GM03348 (cell line): ENCODE results near the gene WIPI1.
"Not testable (repeated sequence)": the region's sequence is repeated elsewhere in the genome, so short reads cannot be mapped to it uniquely, and the experiment has no call there.

Source experiments
- DNase-seq: peaks from one replicate; pipeline ENCODE4 v3.0.0; 2012; ENCODE audit warnings: low spot score

The WIPI1 gene

DNA sequence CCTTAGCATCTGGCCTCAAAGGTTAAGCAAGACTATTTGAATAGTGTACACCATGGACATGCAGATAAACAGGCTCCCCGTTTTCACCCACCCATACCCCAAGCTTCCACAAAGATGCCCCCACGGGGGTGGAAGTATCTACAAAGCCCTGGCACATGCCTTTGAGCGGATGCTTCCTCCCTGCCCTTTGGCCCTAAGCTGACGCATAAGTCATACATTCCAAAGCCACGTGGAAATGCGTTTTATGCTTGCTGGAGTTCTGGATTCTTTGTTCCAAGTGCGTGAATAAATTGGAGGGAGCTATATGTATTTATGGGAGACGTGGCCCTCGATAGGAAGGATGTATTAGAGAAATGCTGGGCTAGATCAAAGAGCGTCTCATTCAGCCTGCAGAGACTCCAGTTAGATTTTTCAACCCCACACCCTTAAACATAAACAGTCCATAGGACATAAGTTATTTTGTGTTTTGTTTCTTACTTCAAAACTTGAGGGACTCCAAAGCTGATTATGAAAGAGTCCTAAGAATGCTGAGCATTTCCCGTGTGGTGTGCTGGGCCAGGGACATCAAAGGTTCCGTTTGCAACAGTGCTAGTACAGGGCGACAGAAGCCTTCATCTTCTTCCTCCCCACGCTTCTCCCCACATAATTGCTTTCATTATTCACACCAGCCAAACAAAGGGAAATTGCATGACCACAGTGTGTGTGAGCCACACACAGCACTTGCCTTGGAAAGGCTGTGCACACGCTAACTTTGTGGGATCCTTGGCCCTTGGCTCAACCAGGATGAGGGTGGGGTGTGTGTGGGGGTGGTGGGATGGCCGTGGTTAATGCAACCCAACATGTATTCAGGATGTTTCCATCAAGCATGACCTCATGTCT, 73.6 kb downstream of the WIPI1 start:
- DNase-seq: peak; percentile 73

DNA sequence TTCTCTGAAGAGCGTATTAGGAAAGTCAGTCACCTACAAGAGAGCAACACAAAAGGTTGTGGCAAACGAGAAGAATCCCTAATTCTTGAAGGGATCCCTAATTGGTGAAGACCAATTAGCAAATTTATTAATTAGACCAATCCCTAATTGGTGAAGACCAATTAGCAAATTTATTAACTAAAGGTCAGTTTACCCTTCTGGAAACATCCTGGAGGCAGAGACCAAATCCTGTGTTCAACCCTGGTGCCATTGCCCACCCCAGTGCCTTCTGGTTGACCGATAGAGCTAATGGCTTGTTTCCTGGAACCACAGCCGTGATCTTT, 74.2 kb downstream of the WIPI1 start:
- no peak for DNase-seq

DNA sequence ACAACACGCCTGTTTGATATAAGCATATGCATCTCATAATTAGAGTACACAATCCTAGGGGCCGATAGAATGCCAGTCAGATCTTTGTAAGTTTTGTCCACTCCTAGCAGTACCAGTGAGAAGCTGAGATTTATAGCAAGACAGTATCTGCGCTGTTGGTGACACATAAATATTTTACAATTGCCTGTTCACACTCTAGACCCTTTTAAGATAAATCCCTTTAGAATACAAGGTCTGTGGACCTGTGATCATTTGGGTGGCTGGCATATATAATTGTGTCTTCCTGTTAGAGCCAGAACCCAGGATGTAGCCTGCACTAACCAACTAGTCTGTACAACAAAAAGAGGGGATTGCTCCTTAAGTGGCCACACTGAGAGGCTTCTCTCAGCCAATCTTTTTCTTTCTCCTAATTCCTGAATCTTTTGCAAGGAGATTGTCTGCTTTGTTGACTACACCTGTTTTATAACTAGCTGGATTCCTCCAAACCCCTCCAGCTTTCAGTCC, 74.7 kb downstream of the WIPI1 start:
- no peak for DNase-seq

- no peak for DNase-seq
These were observed 76.0 kb downstream of the WIPI1 start for GRCh38 chr17:68381076-68381900.

DNA sequence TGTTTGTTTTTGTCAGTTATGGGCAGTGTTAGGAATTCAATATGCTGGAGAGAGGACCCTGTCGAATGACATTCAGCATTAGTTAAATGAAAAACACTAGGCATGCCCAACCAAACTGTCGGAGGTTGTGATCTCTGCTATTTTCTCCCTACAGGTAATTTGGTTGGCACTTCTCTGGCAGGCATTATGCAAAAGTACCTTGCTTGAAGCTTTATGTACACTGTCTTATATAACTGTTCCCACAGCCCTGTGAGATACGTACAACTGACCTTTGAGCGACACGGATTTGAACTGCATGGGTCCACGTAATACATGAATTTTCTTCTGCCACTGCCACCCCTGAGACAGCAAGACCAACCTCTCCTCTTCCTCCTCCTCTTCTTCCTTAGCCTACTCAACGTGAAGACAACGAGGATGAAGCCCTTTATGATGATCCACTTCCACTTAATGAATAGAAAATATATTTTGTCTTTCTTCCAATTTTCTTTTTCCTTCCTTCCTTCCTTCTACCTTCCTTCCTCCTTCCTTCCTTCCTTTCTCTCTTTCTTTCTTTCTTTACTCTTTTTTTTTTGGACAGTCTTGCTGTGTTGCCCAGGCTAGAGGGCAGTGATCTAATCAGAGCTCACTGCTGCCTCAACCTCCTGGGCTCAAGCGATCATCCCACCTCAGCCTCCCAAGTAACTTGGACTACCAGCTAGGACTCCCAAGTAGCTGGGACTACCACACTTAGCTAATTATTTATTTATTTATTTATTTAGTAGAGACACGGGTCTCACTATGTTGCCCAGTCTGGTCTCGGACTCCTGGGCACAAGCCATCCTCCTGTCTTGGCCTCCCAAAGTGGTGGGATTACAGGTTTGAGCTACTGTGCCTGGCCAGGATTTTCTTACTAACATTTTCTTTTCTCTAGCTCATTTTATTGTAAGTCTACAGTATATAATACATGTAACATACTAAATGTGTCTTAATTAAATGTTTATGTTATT, 77.3 kb downstream of the WIPI1 start:
- no peak for DNase-seq

GRCh38 chr17:68379177-68379510, 78.2 kb downstream of the WIPI1 start:
- DNase-seq: no peak

DNA sequence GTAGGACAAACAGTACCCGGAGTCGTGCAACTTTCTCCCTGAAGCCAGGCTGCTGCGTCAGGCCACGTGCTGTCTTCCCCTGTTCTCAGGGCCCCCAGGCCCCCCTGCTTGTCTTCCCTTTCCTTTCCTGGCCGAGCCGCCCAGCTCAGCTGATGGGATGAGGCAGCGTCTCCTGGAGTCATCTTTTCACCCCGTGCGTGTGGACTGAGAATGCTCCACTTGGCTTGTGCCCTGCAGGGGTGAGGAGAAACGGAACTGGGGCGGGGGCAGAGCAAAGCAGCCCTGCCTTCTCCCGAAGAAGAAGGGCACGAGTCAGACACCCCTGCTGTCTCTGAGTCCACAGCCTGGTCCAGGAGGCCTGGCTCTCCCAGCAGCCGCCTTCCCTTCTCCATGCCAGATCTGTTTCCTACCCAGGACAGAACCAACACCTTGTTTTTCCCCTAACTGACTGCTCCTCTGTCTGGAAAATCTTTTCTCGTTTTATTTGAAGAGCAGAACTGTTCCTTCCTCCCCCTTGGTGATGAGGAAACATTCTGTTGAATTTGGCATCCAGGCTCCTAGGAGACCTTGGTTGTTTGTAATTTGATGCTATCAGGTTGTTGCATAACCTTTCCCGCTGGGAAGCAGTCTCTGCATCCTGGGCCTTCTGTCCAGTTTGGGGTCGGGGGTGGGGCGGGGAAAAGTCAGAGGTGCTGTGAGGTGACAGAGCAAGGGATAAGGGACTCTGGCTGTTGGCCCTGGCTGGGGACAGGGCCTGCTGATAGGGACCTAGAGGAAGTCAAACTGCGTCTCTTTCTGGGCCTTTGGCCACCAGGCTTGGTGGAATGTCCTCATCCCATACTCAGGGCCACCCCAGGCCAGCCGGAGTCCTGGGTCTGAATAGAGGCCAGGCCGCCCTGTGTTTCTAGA, 78.8 kb downstream of the WIPI1 start:
- DNase-seq: peak; percentile 85

DNA sequence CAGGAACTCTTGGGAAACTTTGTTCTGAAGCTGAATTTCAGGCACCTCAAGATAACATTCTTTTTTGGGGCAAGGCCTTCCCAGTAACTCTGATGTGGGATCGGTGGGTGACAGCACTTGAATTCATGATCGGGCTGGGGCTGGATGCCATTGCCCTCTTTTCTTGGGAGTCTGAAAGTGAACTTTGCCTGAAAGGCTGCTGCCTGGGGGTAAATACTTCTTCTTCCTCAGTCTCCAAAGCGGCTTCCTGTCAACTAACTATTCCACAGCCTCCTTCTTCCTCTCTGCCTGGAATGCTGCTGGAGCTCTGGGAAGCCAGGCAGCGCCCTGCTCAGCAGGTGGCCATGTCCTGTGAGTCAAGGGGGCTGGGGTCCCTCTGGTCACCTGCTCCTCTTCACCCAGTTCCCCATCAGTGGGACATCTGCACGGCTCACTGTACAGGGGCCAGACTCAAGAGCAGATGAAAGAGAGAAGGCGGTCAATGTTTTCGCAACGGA, 79.5 kb downstream of the WIPI1 start:
- DNase-seq: no peak

DNA sequence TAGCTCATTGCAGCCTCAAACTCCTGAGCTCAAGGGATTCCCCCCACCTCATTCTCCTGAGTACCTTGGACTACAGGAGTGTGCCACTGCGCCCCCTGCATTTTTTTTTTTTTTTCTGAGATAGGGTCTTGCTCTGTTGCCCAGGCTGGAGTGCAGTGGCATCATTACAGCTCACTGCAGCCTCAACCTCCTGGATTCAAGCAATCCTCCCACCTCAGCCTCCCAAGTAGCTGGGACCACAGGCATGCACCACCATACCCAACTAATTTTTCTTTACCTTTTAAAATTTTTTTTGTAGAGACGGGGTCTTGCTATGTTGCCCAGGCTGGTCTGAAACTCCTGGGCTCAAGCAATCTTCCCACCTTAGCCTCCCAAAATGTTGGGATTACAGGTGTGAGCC, 81.1 kb downstream of the WIPI1 start:
- DNase-seq: not testable (repeated sequence)

GRCh38 chr17:68375566-68375965, 81.7 kb downstream of the WIPI1 start:
- no peak for DNase-seq
